Stomach smooth muscle (tissue), 2 donors: ENCODE data around the gene TMPRSS11B.
"Not testable (repeated sequence)": the region's sequence is repeated elsewhere in the genome, so short reads cannot be mapped to it uniquely, and the experiment has no call there.

Experiments
- H3K27ac ChIP-seq: one replicate; pipeline ENCODE4 v1.7.0; 2013; ENCODE audit warnings: mild to moderate bottlenecking, low read length, inconsistent platforms
- H3K27me3 ChIP-seq, 2 donors: one replicate each; pipeline ENCODE4 v1.7.0; 2013; ENCODE audit warnings: low read length in 2 of 2; ENCODE audit not compliant: insufficient read depth in 2 of 2, control insufficient read depth in 1 of 2
- H3K36me3 ChIP-seq, 2 donors: one replicate each; pipeline ENCODE4 v1.7.0; 2013; ENCODE audit warnings: low read length in 2 of 2; ENCODE audit not compliant: control insufficient read depth in 2 of 2, insufficient read depth in 2 of 2
- H3K4me1 ChIP-seq: one replicate; pipeline ENCODE4 v1.7.0; 2013; ENCODE audit warnings: low read length; ENCODE audit not compliant: control insufficient read depth, insufficient read depth
- H3K4me3 ChIP-seq, 2 donors: one replicate each; pipeline ENCODE4 v1.7.0; 2013; ENCODE audit warnings: low read length in 2 of 2
- H3K9ac ChIP-seq, 2 donors: one replicate each; pipeline ENCODE4 v1.7.0; 2013; ENCODE audit warnings: low read length in 2 of 2, mild to moderate bottlenecking in 1 of 2
- H3K9me3 ChIP-seq, 2 donors: one replicate each; pipeline ENCODE4 v1.7.0; 2013; ENCODE audit warnings: low read length in 2 of 2; ENCODE audit not compliant: control insufficient read depth in 2 of 2
- donor health status: healthy.
- donor health status: Pancreatic carcinoma.

TMPRSS11B gene

DNA sequence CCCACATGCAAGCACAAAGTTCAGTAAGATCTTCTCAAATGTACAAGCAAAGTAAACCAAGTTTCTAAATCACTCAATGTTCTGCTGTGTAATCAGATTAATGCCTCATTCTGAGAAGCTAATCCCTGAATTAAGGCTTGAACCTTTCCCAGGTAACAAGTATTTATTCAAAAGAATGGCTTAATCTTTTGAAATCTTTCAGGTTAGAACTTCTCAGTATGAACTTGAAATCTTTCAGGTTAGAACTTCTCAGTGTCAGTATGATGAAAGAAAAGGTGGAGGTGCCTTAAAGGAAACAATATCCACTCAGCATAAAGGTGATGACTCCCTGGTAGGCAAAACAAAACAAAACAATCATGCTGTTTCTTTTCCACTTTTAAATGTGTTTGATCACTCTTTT, 29.0 kb downstream of the TMPRSS11B start:
- no peaks in the 10 kb centered on the region for H3K4me1 ChIP-seq
- no peak overlapping the region for H3K9ac ChIP-seq
- H3K4me3 ChIP-seq = no peak overlapping the region
- H3K36me3 ChIP-seq = no peaks in the 10 kb centered on the region
- H3K27me3 ChIP-seq = no peaks in the 10 kb centered on the region
- no peak overlapping the region for H3K27ac ChIP-seq
- H3K9me3 ChIP-seq = no peaks in the 10 kb centered on the region

DNA sequence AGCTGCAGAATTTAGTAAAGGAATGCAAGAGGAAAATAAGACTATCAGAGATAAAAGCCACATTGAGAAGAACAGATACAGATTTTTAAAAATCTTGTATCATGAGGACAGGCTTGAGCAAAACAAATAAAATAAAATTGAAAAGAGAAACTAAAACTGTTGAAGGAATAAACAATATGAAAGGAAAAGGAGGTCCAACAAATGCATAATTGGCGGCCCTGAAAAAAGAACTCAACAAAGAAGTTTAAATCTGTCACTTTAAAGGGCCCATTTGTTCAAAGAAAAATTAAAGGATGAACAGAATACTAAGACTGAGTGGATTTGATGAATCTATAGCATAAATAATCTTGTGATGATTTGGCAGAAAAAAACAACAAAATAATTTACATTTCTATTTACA, 36.5 kb downstream of the TMPRSS11B start:
- no peak overlapping the region for H3K9ac ChIP-seq
- H3K4me3 ChIP-seq = no peak overlapping the region
- H3K36me3 ChIP-seq = no peaks in the 10 kb centered on the region
- no peak overlapping the region for H3K27ac ChIP-seq
- H3K4me1 ChIP-seq = no peaks in the 10 kb centered on the region
- H3K27me3 ChIP-seq = no peaks in the 10 kb centered on the region
- H3K9me3 ChIP-seq = no peaks in the 10 kb centered on the region

DNA sequence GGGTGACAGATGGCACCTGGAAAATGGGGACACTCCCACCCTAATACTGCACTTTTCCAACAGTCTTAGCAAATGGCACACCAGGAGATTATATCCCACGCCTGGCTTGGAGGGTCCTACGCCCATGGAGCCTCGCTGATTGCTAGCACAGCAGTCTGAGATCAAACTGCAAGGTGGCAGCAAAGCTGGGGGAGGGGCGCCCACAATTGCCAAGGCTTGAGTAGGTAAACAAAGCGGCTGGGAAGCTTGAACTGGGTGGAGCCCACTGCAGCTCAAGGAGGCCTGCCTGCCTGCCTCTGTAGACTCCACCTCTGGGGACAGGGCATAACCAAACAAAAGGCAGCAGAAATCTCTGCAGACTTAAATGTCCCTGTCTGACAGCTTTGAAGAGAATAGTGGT, 51.2 kb downstream of the TMPRSS11B start:
- H3K27me3 ChIP-seq, H3K9me3 ChIP-seq, H3K27ac ChIP-seq, H3K9ac ChIP-seq, H3K4me3 ChIP-seq, H3K36me3 ChIP-seq, H3K4me1 ChIP-seq: not testable (repeated sequence)

DNA sequence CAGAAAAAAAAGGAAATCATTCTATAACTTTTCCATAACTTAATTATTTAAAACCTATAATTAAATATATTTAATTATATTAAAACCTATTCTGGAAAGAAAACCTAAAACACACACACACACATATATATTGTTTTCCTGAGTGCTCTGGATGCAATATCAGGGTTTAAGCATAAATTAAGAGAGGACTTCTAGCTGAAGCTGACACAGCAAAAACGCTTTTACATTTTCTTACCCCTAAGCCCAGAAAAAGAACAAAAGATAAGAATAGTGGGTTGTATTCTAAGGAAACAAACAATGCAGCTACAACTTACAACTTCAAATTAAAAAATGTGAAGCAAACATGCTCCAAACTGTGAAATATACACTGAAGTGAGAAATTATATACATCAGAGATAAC, 52.3 kb downstream of the TMPRSS11B start:
- H3K9ac ChIP-seq = no peak overlapping the region
- H3K4me3 ChIP-seq = no peak overlapping the region
- no peak overlapping the region for H3K27ac ChIP-seq
- no peaks in the 10 kb centered on the region for H3K4me1 ChIP-seq
- peaks cover 0 to 3% of the 10 kb centered on the region in 2 donors for H3K9me3 ChIP-seq
- no peaks in the 10 kb centered on the region for H3K36me3 ChIP-seq
- no peaks in the 10 kb centered on the region for H3K27me3 ChIP-seq

DNA sequence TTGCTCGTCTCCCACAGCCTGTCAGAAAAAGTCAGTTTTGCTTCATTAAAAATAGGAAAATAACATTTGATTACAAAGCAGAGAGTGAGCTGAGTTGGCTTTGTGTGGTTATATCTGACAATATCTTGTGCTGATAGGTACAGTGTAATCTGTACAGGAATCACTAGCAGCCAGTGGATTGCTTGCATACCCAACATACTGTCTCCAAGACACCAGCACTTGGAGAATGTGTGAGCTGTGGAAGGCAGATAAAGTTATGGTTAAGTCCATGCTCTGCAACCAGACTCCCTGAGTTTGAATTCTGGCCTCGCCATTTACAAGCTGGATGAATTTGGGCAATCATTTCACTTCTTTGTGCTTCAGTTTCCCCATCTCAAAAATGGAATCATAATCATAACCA, 58.3 kb downstream of the TMPRSS11B start:
- peaks cover 0 to 3% of the 10 kb centered on the region in 2 donors for H3K9me3 ChIP-seq
- no peaks in the 10 kb centered on the region for H3K4me1 ChIP-seq
- no peak overlapping the region for H3K9ac ChIP-seq
- H3K4me3 ChIP-seq = no peak overlapping the region
- no peaks in the 10 kb centered on the region for H3K36me3 ChIP-seq
- peaks cover 0 to 2% of the 10 kb centered on the region in 2 donors for H3K27me3 ChIP-seq
- no peak overlapping the region for H3K27ac ChIP-seq

DNA sequence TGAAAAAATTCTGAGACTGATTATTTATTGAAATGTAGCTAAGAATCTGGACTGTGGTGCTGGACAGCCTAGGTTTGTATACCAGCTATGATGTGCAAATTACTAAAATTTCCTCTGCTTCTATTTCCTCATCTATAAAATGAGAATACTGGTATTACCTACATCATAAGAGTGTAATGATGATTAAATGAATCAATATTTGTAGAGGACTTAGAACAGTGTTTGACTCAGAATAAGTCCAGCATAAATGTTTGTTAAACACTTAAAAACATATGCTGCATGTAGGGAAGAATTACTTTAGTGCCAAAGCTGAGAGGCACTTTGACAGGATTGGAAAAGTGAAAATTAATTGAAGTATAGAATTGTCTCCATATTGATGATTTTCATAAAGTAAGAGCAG, 60.6 kb downstream of the TMPRSS11B start:
- Histone ChIP-seq H3K4me1 (no peaks in the 10 kb centered on the region), H3K9ac (no peak overlapping the region), H3K4me3 (no peak overlapping the region), H3K27me3 (peaks cover 0 to 2% of the 10 kb centered on the region in 2 donors), H3K9me3 (peaks cover 0 to 3% of the 10 kb centered on the region in 2 donors), H3K27ac (no peak overlapping the region), H3K36me3 (no peaks in the 10 kb centered on the region)

DNA sequence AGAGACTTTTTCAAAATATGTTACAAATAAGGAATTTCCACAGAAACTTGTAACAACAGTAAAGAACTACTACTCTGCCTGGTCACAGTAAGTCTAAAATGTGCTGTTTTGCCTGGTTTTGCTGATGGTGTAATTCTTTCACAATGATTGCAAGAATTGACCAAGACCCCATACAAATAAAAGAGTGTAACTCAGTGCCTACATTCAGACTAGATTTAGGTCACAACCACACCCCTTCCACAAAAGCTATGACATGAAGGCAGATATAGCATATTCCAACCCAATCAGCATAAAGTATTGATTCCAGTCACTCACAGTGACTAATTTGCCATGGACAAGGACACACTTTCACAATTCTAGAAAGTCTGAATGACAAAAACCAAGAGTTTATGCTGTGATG, 62.1 kb downstream of the TMPRSS11B start:
- H3K9ac ChIP-seq = no peak overlapping the region
- H3K36me3 ChIP-seq = no peaks in the 10 kb centered on the region
- H3K4me3 ChIP-seq = no peak overlapping the region
- H3K27me3 ChIP-seq = peaks cover 0 to 2% of the 10 kb centered on the region in 2 donors
- H3K9me3 ChIP-seq = no peaks in the 10 kb centered on the region
- H3K27ac ChIP-seq = no peak overlapping the region
- H3K4me1 ChIP-seq = no peaks in the 10 kb centered on the region

DNA sequence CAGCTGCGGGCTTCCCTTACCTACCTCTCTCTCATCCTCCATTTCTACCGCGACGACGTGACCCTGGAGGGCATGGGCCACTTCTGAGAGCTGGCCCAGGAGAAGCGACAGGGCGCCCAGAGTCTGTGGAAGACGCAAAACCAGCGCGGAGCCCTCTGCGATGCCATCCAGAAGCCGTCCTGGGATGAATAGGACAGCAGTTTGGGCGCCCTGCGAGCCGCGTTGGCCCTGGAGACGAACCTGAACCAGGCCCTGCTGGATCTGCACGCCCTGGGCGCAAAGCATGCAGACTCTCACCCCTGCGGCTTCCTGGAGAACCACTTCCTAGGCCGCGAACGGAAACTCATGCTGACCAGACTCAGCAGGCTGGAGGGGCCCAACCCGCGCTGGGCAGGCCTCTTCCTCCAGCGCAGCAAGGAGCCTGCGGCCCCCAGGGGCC, 63.1 kb downstream of the TMPRSS11B start:
- H3K27ac ChIP-seq = no peak overlapping the region
- H3K36me3 ChIP-seq = no peaks in the 10 kb centered on the region
- no peaks in the 10 kb centered on the region for H3K4me1 ChIP-seq
- no peak overlapping the region for H3K4me3 ChIP-seq
- no peak overlapping the region for H3K9ac ChIP-seq
- no peaks in the 10 kb centered on the region for H3K9me3 ChIP-seq
- H3K27me3 ChIP-seq = peaks cover 0 to 2% of the 10 kb centered on the region in 2 donors

DNA sequence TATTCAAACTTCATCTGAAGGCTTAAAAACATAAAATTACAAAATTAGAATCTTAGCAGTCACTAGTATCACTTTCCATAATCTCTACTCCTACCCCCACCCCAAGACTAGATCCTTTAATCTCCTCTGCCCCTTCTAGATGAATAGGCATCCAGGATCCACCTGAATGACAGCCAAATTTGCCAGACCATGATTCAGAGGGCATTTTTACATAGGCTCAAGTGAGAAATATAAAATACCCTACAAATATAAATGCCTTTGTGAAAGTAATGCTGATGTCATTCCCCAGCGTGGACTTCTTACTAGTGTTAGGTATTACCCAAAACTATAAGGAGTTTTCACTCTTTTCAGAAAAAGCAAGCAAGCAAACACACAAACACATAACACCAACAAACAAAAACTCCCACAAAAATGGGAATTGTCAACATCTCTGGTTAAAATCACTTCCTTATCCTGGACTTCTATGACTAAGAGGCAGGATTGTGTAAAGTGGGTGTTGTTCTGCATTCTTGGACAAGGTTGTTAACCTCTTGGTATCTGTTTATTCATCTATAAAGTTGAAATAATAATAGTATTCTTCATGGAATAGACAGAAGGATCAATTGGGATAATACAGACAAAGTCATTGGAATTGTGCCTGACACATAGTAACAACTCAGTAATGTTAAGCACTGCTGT, 64.5 kb downstream of the TMPRSS11B start:
- peaks cover 0 to 2% of the 10 kb centered on the region in 2 donors for H3K27me3 ChIP-seq
- H3K9ac ChIP-seq = no peak overlapping the region
- no peaks in the 10 kb centered on the region for H3K4me1 ChIP-seq
- no peaks in the 10 kb centered on the region for H3K9me3 ChIP-seq
- no peak overlapping the region for H3K4me3 ChIP-seq
- no peak overlapping the region for H3K27ac ChIP-seq
- H3K36me3 ChIP-seq = no peaks in the 10 kb centered on the region

DNA sequence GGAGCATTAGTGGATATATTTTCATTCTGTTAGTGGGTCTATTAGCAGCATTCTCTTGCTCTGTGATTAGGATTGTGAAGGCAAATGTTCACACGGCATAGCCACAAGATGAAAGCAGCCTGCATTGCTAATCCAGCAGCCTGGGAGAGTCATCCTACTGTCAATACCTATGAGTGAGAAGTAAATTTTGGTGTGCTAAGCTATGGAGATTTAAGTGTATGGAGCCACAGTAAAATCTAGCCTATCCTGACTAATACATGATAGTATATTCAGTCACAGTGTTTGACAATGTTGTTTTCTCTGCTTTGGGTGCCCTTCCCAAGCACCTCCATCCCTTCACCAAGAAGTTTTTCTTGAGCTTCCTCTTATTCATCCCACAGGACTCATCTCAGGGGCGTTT, 68.6 kb downstream of the TMPRSS11B start:
- Histone ChIP-seq H3K4me3 (no peak overlapping the region), H3K4me1 (no peaks in the 10 kb centered on the region), H3K9me3 (no peaks in the 10 kb centered on the region), H3K36me3 (no peaks in the 10 kb centered on the region), H3K9ac (no peak overlapping the region), H3K27me3 (no peaks in the 10 kb centered on the region), H3K27ac (no peak overlapping the region)
